ENCODE results near the gene INHBA.

DNA sequence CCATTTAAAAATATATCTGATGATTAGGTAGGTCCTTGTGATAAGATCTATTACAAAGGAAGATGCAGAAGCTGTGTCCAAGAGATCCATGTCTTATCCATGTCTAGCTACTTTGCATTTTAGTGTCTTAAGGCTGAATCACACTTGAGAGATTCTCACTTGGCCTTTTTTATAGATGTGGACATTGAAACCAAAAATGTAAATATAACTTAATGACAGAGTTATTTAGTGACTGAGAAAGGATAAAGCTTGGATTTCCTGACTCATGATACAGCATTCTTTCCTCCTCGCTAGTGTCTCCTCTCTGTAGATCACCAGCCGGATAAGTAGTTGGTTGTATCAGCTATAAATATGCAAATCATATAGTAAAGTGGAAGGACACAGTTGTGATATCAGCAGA, 23.3 kb downstream of the INHBA start:
- TF ChIP-seq YY1 (IDR thresholded peaks at IDR 0.05; ENCODE audit: insufficient read depth, insufficient read length) = no peak
- TF ChIP-seq ZNF274 (IDR thresholded peaks at IDR 0.05; ENCODE audit: low read depth, low read length) = no peak
